ENCODE data around the gene GEMIN5. TPM values are rescaled to one million over a fixed set of nuclear protein-coding genes. Genes with fewer than 3 reads are reported as not detected.

The GEMIN5 gene
- total and polyA plus RNA-seq, 2 of the 13 experiments (the other 11 are each of a cell fraction or from before 2014, with no cell fraction given) = 6.6 to 28.6 TPM

DNA sequence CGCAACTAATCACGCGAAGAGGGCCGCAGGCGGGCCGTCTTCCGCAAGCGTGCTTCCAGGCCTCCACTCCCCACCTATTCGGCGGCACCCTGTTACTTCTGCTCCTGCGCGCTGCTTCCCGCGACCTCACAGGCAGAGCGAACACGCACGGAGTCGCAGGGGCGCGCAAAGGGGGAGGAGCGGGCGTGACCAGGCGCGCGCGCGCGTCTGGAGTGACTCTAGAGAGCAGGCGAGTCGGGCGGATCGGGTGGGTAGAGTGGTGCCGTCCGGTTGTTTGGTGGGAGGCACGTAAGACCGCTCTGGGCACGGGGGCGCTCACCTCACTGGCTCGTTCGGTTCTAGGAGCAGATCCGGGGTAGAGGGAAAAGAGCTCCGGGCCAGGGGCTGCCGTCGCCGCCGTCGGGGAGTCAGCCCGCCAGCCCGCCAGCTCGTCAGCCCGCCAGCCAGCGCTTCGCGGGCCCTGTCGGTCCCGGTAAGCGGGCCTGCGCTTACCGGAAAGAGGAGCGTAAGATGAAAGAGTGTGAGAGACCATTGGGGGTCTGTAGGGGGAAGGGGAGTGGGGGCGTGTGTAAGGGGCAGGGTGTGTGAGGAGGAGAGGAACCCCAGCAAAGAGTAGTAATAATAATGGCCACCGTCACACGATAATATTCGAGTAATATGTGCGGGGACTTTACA lies 79.6 kb downstream of the GEMIN5 start, which contains the start of gene CNOT8 (continued):
- TF ChIP-seq, protein P1, sequence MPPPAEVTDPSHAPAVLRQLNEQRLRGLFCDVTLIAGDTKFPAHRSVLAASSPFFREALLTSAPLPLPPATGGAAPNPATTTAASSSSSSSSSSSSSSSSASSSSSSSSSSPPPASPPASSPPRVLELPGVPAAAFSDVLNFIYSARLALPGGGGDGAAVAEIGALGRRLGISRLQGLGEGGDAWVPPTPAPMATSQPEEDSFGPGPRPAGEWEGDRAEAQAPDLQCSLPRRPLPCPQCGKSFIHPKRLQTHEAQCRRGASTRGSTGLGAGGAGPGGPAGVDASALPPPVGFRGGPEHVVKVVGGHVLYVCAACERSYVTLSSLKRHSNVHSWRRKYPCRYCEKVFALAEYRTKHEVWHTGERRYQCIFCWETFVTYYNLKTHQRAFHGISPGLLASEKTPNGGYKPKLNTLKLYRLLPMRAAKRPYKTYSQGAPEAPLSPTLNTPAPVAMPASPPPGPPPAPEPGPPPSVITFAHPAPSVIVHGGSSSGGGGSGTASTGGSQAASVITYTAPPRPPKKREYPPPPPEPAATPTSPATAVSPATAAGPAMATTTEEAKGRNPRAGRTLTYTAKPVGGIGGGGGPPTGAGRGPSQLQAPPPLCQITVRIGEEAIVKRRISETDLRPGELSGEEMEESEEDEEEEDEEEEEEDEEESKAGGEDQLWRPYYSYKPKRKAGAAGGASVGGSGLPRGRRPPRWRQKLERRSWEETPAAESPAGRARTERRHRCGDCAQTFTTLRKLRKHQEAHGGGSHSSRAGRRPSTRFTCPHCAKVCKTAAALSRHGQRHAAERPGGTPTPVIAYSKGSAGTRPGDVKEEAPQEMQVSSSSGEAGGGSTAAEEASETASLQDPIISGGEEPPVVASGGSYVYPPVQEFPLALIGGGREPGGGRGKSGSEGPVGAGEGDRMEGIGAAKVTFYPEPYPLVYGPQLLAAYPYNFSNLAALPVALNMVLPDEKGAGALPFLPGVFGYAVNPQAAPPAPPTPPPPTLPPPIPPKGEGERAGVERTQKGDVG (CRISPR knock-in tag; IDR thresholded peaks at IDR 0.05; ENCODE audit: borderline replicate concordance) = peak; percentile 56; the same call in 1 of the 2 replicates
- no peak for TF ChIP-seq NFE2 (CRISPR knock-in tag; IDR thresholded peaks at IDR 0.05)
- peak; percentile 88; the same call in 1 of the 3 replicates for TF ChIP-seq MXI1 (IDR thresholded peaks at IDR 0.05; ENCODE audit: borderline replicate concordance, low read depth, low read length)
- TF ChIP-seq POLR2AphosphoS5 (IDR thresholded peaks at IDR 0.05; ENCODE audit: low read depth, low read length) = peak; percentile 93
- TF ChIP-seq KDM5B (CRISPR knock-in tag; IDR thresholded peaks at IDR 0.05; ENCODE audit: borderline replicate concordance) = peak; percentile 52; the same call in 1 of the 2 replicates
- TF ChIP-seq, protein P2, sequence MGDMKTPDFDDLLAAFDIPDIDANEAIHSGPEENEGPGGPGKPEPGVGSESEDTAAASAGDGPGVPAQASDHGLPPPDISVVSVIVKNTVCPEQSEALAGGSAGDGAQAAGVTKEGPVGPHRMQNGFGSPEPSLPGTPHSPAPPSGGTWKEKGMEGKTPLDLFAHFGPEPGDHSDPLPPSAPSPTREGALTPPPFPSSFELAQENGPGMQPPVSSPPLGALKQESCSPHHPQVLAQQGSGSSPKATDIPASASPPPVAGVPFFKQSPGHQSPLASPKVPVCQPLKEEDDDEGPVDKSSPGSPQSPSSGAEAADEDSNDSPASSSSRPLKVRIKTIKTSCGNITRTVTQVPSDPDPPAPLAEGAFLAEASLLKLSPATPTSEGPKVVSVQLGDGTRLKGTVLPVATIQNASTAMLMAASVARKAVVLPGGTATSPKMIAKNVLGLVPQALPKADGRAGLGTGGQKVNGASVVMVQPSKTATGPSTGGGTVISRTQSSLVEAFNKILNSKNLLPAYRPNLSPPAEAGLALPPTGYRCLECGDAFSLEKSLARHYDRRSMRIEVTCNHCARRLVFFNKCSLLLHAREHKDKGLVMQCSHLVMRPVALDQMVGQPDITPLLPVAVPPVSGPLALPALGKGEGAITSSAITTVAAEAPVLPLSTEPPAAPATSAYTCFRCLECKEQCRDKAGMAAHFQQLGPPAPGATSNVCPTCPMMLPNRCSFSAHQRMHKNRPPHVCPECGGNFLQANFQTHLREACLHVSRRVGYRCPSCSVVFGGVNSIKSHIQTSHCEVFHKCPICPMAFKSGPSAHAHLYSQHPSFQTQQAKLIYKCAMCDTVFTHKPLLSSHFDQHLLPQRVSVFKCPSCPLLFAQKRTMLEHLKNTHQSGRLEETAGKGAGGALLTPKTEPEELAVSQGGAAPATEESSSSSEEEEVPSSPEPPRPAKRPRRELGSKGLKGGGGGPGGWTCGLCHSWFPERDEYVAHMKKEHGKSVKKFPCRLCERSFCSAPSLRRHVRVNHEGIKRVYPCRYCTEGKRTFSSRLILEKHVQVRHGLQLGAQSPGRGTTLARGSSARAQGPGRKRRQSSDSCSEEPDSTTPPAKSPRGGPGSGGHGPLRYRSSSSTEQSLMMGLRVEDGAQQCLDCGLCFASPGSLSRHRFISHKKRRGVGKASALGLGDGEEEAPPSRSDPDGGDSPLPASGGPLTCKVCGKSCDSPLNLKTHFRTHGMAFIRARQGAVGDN (CRISPR knock-in tag; IDR thresholded peaks at IDR 0.05) = peak; percentile 63
- TF ChIP-seq ZNF777 (CRISPR knock-in tag; IDR thresholded peaks at IDR 0.05) = peak; percentile 85
- TF ChIP-seq, protein P3, sequence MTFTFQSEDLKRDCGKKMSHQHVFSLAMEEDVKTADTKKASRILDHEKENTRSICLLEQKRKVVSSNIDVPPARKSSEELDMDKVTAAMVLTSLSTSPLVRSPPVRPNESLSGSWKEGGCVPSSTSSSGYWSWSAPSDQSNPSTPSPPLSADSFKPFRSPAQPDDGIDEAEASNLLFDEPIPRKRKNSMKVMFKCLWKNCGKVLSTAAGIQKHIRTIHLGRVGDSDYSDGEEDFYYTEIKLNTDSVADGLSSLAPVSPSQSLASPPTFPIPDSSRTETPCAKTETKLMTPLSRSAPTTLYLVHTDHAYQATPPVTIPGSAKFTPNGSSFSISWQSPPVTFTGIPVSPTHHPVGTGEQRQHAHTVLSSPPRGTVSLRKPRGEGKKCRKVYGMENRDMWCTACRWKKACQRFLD (CRISPR knock-in tag; IDR thresholded peaks at IDR 0.05; ENCODE audit: borderline replicate concordance) = no peak
- TF ChIP-seq, protein P4, sequence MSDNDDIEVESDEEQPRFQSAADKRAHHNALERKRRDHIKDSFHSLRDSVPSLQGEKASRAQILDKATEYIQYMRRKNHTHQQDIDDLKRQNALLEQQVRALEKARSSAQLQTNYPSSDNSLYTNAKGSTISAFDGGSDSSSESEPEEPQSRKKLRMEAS (IDR thresholded peaks at IDR 0.05) = peak; percentile 80
- TF ChIP-seq CBFB (CRISPR knock-in tag; IDR thresholded peaks at IDR 0.05) = peak; percentile 64; the same call in 1 of the 2 replicates
- TF ChIP-seq, protein P5, sequence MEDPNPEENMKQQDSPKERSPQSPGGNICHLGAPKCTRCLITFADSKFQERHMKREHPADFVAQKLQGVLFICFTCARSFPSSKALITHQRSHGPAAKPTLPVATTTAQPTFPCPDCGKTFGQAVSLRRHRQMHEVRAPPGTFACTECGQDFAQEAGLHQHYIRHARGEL (CRISPR knock-in tag; IDR thresholded peaks at IDR 0.05) = no peak
- TF ChIP-seq ARHGAP35 (CRISPR knock-in tag; IDR thresholded peaks at IDR 0.05; ENCODE audit: borderline replicate concordance) = no peak
- no peak for TF ChIP-seq TOPORS (CRISPR knock-in tag; IDR thresholded peaks at IDR 0.05)
- peak; percentile 59; the same call in 1 of the 2 replicates for TF ChIP-seq SIX4 (CRISPR knock-in tag; IDR thresholded peaks at IDR 0.05)
- 0 out of 2 replicates have a peak, but pooled peaks have one; percentile 11 for TF ChIP-seq JUND (CRISPR knock-in tag; IDR thresholded peaks at IDR 0.05)
- TF ChIP-seq DNMT3B (CRISPR knock-in tag; conservative IDR thresholded peaks at IDR 0.05) = peak; percentile 49

Measured in HepG2 (cell line).